HG02759 (cell line): ENCODE data around the gene HOXA4.

Experiments
- ATAC-seq: cut with Tn5 transposase; IDR thresholded peaks from one replicate; pipeline ENCODE4 v1.9.1; 2021; ENCODE audit warnings: mild to moderate bottlenecking, moderate library complexity; ENCODE audit not compliant: unreplicated experiment

HOXA4 gene

GRCh38 chr7:27095050-27095896, 35.3 kb downstream of the HOXA4 start:
- no peak for ATAC-seq

DNA sequence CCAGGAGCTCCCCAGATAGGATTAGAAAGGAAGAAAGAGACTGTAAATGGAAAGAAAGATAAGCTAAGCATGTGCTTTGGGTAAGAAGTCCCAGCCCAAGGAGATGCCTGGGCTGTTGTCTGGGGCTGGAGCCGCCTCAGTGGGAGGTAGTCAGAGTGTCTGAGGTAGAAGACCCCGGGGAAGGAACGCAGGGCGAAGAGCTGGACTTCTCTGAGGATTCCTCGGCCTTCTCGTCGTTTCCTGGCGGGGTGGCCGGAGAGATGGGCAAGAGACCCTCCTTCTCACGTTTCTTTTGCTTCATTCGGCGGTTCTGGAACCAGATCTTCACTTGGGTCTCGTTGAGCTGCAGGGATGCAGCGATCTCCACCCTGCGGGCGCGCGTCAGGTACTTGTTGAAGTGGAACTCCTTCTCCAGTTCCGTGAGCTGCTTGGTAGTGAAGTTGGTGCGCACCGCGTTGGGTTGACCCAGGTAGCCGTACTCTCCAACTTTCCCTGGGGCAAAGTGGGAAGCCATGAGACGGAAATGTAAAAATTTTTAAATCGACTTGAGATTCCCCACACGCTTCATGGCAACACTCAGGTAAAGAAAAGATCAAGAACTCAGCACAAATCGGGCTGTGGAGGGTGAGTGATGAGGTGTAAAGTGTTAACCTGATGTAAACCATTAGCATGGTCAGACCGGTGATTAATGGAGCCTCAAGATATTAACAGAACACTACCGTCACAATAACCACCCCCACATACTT, 36.1 kb downstream of the HOXA4 start:
- no peak for ATAC-seq

DNA sequence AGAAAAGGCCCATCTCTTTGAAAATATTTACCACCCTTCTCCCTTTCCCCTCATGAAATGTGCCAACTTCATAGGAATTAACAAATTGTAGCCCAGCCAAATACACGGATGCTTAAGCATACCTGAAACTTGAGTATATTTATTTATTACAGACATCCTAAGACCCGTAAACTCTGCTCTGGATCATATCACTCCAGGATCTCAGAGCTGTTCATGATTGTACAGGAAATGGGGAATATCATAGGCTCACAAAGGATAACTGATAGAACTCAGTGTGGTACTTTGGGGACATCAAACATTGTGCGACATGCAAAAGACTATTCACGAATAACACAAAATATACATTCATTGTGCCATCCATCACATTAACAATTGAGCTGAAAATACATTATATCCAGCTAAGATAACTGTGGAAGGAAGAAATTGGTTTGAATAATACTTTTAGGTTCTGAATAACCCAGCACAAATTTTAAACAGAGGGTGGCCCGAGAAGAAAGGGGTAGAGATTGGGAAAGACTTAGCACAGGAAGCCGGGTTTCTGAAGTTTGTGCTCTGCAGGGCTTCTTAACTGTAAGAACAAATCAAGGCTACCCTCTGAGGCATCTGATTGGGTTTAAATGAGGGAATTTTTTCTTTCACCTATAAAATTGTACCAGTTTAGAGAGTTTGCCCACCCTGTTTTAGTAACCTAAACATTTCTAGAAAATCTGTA, 37.2 kb downstream of the HOXA4 start:
- ATAC-seq = no peak

GRCh38 chr7:27092819-27093110, 37.8 kb downstream of the HOXA4 start:
- no peak for ATAC-seq

- ATAC-seq = no peak
These were observed 38.4 kb downstream of the HOXA4 start for GRCh38 chr7:27091941-27092818.

- ATAC-seq = no peak
These were observed 39.5 kb downstream of the HOXA4 start for GRCh38 chr7:27091105-27091504.

GRCh38 chr7:27088002-27088922, 42.3 kb downstream of the HOXA4 start:
- ATAC-seq = no peak

DNA sequence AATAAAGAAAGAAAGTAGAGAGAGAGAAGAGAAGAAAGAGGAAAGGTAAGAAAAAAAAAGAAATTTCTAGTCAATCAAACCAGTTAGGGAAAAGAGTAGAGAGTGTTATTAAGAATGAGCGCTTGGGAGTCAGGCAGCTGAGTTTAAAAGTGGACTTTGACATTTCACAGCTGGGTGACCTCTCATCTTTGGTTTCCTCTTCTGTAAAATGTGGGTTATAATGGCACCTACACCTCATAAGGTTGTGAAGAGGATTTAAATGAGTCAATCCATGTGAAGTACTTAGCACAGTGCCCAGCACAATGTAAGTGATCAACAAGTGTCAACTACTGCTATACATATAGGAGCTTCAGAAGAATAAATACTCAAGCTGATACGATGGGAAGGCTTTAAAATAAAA, 46.9 kb downstream of the HOXA4 start:
- peak; percentile 65 for ATAC-seq

- ATAC-seq = no peak
These were observed 48.4 kb downstream of the HOXA4 start for GRCh38 chr7:27082171-27082570.

DNA sequence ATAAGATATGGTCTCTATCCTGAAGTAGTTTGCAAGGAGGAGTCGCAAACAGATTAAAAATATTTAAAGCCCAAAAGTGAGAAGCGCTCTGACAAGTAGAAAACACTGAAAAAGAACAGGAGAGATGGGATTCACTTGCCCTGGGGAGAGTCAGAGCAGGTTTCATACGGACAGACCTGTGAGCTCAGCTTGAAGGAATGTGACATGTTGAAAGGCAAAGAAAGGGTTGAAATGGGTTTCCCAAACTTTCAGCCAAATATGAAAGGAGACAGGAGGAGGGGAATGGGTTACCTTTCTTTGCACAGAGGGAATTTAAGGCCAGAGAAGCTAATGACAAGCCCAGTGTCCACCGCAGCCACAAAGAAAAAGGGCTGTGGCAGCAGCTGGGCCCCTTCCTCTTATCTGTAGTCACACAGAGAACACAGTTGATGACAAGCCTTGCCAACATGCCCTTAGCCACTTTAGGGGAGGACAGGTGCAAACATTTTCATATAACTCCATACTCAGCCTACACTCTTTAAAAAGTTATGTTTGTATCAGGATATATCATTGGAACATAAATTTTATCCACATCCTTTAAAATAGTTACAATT, 49.6 kb downstream of the HOXA4 start:
- ATAC-seq = no peak

DNA sequence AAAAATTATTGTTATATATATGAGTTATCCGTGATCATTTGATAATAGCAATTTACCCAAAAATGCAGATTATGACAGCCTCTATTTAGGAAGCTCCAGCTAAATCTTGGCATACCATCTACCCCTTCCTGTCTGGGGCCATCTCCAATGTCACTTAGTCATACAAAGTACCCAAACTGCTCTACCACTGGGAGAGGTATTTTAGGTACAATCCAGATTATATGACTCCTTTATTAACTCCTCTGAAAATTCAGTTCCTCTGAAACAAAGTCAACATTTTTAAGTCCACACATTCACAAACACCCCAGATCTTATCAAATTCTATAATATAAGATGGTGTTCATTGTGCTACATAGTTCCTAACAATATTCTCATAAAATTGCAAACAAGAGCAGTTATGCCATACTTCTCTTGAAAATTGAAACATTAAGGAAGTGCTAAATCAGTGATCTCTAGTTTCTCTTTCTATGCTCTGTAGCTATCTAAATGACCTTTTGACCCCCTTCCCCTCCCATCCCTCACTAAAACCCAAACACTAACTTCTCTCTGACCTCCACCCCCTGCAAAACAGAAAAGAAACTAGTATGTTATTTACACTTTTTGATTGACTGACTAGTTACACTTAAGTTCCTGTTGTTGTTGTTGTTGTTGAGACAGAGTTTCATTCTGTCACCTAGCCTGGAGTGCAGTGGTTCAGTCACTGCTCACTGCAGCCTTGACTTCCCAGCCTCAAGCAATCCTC, 51.2 kb downstream of the HOXA4 start:
- ATAC-seq = no peak

- no peak for ATAC-seq
These were observed 51.8 kb downstream of the HOXA4 start for GRCh38 chr7:27078616-27079233.
